GM19238 (cell line): ENCODE measurements around the gene KLRC2.
"Not testable (repeated sequence)": the region's sequence is repeated elsewhere in the genome, so short reads cannot be mapped to it uniquely, and the experiment has no call there.

ENCODE experiments used
- DNase-seq: peaks from one replicate; pipeline ENCODE4 v3.0.0; 2011; ENCODE audit warnings: low spot score; ENCODE audit not compliant: insufficient read length

KLRC2 gene

DNA sequence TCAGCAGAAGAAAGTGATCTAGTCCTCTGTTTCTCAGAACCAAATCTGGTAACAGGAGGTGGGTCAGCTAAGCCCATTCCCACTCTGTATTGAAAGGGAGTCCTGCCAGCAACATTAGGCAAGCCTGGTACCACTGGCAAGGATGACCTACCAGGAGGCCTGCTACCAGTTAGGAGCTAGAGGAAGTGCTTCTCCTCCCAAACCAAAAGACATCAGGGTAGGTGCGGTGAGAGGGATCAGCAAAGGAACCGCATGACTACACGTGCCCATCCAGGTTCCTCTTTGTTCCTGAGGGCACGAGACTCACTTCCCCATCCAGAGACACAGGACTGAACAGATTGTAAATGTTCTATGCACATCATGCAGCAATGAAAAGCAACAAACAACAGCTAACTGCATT lies 29.1 kb downstream of the KLRC2 start:
- no peak for DNase-seq

- no peak for DNase-seq
Observed at GRCh38 chr12:10405294-10405693, 30.5 kb downstream of the KLRC2 start.

GRCh38 chr12:10404798-10405197 lies 31.0 kb downstream of the KLRC2 start:
- DNase-seq, result no peak

- no peak for DNase-seq
Observed at GRCh38 chr12:10400829-10401228, 35.0 kb downstream of the KLRC2 start.

DNA sequence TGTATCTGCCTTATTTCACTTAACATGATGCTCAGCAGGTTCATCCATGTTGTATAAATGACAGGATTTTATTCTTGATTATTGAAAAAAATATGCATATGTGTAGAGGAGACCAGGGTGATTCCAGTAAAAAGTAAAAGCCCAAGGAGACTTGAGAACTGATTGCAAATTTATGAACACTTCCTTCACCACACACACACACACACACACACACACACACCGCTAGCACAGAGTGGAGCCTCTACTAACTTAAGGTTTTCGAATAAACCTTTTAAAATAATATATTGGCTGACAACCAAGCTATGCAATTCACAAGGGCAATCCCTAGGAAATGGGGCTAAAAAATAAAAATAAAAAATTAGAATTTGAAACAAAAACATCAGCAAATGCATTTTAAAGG lies 37.6 kb downstream of the KLRC2 start:
- no peak for DNase-seq

GRCh38 chr12:10397296-10397695 lies 38.5 kb downstream of the KLRC2 start:
- no peak for DNase-seq

- not testable (repeated sequence) for DNase-seq
Observed at GRCh38 chr12:10396176-10396575, 39.6 kb downstream of the KLRC2 start.

- no peak for DNase-seq
Observed at GRCh38 chr12:10395390-10395998, 40.3 kb downstream of the KLRC2 start.

GRCh38 chr12:10394531-10395152 lies 41.2 kb downstream of the KLRC2 start:
- DNase-seq, result not testable (repeated sequence)

DNA sequence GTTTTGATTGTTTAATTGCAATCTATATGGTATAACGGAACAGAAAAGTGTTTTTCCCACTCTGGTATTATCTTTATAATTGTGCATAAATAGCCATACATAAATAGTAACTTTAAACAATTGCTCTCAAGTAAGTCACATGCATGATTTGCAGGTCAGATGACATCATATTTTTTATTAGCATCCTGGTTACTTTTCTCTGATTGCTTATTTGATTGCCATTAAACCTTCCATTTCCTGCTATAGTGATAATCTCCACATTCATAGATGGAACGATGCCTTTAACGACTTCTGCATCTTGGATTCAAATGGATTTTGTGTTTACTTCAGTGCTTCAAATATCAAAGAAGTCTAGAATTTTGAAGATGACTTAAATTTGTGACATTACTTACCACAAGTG lies 42.5 kb downstream of the KLRC2 start:
- DNase-seq, result no peak

DNA sequence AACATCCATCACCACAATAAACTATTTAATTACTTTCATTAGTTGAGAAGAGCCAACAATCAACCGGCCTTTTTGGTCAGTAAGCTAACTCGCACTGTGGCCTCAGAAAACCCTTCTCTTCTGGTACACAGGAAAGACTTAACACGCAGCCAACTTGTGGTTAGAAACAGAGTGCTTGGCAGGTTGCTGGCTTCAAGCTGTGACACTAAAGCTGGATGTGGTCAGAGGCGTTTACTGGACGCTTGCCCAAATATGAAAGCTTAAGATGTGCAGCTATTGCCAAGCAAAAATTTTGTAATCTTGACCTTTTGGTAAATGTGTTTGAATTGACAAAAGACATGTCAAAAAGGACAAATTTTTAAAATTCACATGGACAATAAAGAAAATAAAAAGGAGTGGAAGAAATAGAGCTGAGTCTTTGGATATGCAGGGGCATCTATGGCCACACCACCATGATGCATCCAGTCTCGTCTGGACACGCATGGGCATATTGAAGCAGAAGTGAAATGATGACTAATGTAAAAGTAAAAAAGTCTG lies 43.3 kb downstream of the KLRC2 start:
- no peak for DNase-seq

- DNase-seq, result not testable (repeated sequence)
Observed at GRCh38 chr12:10390991-10391390, 44.8 kb downstream of the KLRC2 start.

GRCh38 chr12:10389904-10390303 lies 45.9 kb downstream of the KLRC2 start, which contains the start of gene KLRK1:
TSS of gene KLRK1 (minus strand) at chr12:10390041. CDS start at chr12:10388810, 1,231 bp downstream.
- no peak for DNase-seq

DNA sequence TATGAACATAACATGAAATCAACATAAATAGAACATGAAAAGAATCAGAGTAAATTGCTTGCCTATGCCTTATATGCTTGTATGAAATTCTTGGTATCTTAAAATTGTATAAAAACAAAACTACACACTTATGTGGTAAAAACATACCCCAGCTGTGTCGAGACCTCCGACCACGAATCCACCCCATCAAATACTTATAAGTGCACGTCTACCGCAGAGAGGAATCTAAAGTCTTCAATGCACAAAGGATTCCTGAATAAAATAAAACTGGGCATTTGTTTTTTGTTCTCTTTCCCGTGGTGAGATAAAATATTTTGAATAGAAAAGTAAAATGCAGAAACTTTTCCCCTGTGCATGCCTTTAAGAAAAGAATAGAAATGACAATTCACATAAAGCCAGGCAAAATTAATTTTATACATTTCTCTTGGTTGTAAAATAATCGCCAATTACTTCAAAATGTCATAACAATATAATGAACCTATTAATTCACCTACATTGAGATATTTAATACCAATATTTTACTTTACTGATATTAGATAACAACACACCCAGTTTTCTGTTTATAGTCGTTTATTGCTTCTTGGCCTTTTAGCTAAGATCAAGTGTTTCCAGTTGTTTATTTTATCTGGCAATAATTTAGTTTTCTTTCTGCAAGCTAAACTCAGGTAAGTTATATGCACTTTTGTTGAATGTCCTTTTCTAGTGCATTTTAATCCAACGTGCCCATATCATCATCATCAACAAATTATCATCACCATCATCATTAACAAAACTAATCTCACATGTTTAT lies 47.0 kb downstream of the KLRC2 start:
- no peak for DNase-seq

GRCh38 chr12:10387498-10387897 lies 48.3 kb downstream of the KLRC2 start:
- DNase-seq, result not testable (repeated sequence)

DNA sequence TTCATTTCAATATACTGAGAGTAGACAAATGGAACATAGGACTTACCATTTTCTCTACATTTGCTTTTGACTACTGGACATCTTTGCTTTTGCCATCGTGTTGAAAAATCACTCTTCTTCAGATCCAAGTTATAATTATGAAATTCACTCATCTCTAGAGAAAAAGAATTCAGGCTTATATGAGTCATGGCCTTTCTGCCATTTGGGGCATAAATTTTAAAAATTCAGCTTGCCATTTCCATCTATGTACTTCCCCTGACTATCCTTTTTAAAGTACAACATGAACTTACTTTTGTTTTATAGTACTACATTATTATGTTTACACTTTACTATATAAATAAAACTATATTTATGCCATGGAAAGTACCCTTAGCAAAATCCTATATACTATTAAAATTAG lies 49.0 kb downstream of the KLRC2 start:
- DNase-seq, result no peak

DNA sequence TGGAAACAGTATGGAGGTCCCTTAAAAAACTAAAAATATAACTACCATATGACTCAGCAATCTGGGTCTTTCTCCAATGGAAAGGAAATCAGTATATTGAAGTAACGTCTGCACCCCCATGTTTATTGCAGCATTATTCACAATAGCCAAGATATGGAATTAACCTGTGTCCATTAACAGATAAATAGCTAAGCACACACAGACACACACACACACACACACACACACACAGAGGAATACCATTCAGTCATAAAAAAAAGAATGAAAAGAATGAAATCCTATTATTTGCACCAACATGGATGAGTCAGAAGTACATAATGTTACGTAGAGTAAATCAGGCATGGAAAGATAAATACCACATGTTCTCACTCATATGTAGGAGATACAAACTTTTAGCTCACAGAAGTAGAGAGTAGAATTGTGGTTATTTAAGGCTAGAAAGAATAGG lies 50.6 kb downstream of the KLRC2 start:
- DNase-seq, result no peak

- DNase-seq, result no peak
Observed at GRCh38 chr12:10384191-10384590, 51.6 kb downstream of the KLRC2 start.

- DNase-seq, result no peak
Observed at GRCh38 chr12:10381928-10382628, 53.7 kb downstream of the KLRC2 start.
